ENCODE measurements around the gene KPNA6. TPM values are rescaled to one million over a fixed set of nuclear protein-coding genes. Genes with fewer than 3 reads are reported as not detected.

The KPNA6 gene
- total and polyA plus RNA-seq, 9 of the 15 experiments (the other 6 are each of a cell fraction or from before 2014, with no cell fraction given) = 20.1 to 54.6 (median 32.2) TPM

- TF ChIP-seq, protein P1, sequence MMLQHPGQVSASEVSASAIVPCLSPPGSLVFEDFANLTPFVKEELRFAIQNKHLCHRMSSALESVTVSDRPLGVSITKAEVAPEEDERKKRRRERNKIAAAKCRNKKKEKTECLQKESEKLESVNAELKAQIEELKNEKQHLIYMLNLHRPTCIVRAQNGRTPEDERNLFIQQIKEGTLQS (IDR thresholded peaks at IDR 0.05) = peak; percentile 93
- TF ChIP-seq, protein P1 (CRISPR knock-in tag; conservative IDR thresholded peaks at IDR 0.05) = no peak
- TF ChIP-seq CEBPG (CRISPR knock-in tag; IDR thresholded peaks at IDR 0.05) = no peak
- 0 out of 4 replicates have a peak, but pooled peaks of 1 of the 2 experiments have one; percentile 37 for TF ChIP-seq CEBPG (tag; conservative IDR thresholded peaks at IDR 0.05 in 1 of 2, IDR thresholded peaks at IDR 0.05 in 1 of 2)
- 0 out of 2 replicates have a peak, but pooled peaks have one; percentile 37 for TF ChIP-seq TRIM28 (IDR thresholded peaks at IDR 0.05)
- TF ChIP-seq CREB3 (tag; conservative IDR thresholded peaks at IDR 0.05; ENCODE audit: low read depth) = 0 out of 2 replicates have a peak, but pooled peaks have one; percentile 22
- TF ChIP-seq ETV1 (tag; conservative IDR thresholded peaks at IDR 0.05; ENCODE audit: low read depth) = 0 out of 2 replicates have a peak, but pooled peaks have one; percentile 17
Observed at GRCh38 chr1:32100807-32101708, 6.8 kb upstream of the KPNA6 start (continued).
